B cell (primary cell): ENCODE results near the gene ARID4B. TPM values are rescaled to one million over a fixed set of nuclear protein-coding genes. Genes with fewer than 3 reads are reported as not detected.

ENCODE experiments used
- ATAC-seq: fragments of 200-7000 bp; cut with Tn5 transposase; one replicate; pipeline ENCODE4 v1.10.0; 2021; ENCODE audit warnings: low read depth, mild to moderate bottlenecking, moderate number of reproducible peaks, moderate library complexity
- CTCF ChIA-PET: fragments of 350-600 bp; sonication (Branson Sonifier 250); formaldehyde crosslinking; loops from one replicate; lab custom pipeline; 2021; ENCODE audit warnings: antibody characterized with exemption, inconsistent platforms; lab: Charles Lee
- POLR2A ChIA-PET: fragments of 350-600 bp; sonication (Branson Sonifier 250); formaldehyde crosslinking; loops from one replicate; lab custom pipeline; 2021; ENCODE audit warnings: antibody characterized with exemption; lab: Charles Lee
- DNase-seq: peaks from one replicate; pipeline ENCODE4 v3.0.0; 2013
- H2AFZ ChIP-seq: 2 replicates; pipeline ENCODE4 v1.6.1; 2012; ENCODE audit warnings: mild to moderate bottlenecking, low read depth, low read length; ENCODE audit not compliant: insufficient read depth, poor library complexity, severe bottlenecking
- H3K27ac ChIP-seq, 2 donors: 1 replicate in 1 of 2; 2 replicates in 1 of 2; pipeline ENCODE4 v1.5.1; 2012 to 2013; ENCODE audit warnings: low read length in 2 of 2, mild to moderate bottlenecking in 2 of 2, moderate library complexity in 1 of 2
- H3K27me3 ChIP-seq, 4 experiments: fragments of 200-600 bp in 1 of 4; sonication (generic) in 1 of 4; replicated peaks in 1 of 4; 1 replicate in 2 of 4; 2 replicates in 2 of 4; pipeline versions ENCODE4 v1.6.1 to v1.7.0; 2013 to 2016; ENCODE audit warnings: low read length in 3 of 4, mild to moderate bottlenecking in 2 of 4, mixed read lengths in 1 of 4, moderate library complexity in 1 of 4; ENCODE audit not compliant: insufficient read depth in 4 of 4, control insufficient read depth in 3 of 4; ENCODE audit errors: control extremely low read depth in 1 of 4
- H3K36me3 ChIP-seq, 2 experiments: replicated peaks in 1 of 2; 1 replicate in 1 of 2; 2 replicates in 1 of 2; pipeline versions ENCODE4 v1.6.1 to v1.7.1; 2013; ENCODE audit warnings: low read length in 1 of 2; ENCODE audit not compliant: insufficient read depth in 2 of 2, control insufficient read depth in 1 of 2; ENCODE audit errors: control extremely low read depth in 1 of 2, extremely low read depth in 1 of 2
- H3K4me1 ChIP-seq, 2 donors: fragments of 200-600 bp in 1 of 2; sonication (generic) in 1 of 2; 1 replicate in 1 of 2; 2 replicates in 1 of 2; pipeline versions ENCODE4 v1.5.1 to v1.6.1; 2013 to 2017; ENCODE audit warnings: low read length in 2 of 2; ENCODE audit not compliant: control insufficient read depth in 2 of 2, insufficient read depth in 2 of 2
- H3K4me2 ChIP-seq: replicated peaks from 2 replicates; pipeline ENCODE3; 2012; ENCODE audit warnings: mild to moderate bottlenecking, low read depth, low read length; ENCODE audit not compliant: poor library complexity, severe bottlenecking
- H3K4me3 ChIP-seq, 5 experiments: fragments of 200-600 bp in 1 of 5; sonication (generic) in 1 of 5; 1 replicate in 3 of 5; 2 replicates in 2 of 5; pipeline versions ENCODE4 v1.5.1 to v1.7.0; 2011 to 2016; ENCODE audit warnings: low read length in 4 of 5, mild to moderate bottlenecking in 4 of 5, low read depth in 2 of 5, control low read depth in 1 of 5, moderate library complexity in 1 of 5; ENCODE audit not compliant: insufficient read depth in 1 of 5; ENCODE audit errors: control extremely low read depth in 1 of 5, extremely low read depth in 1 of 5
- H3K79me2 ChIP-seq: fragments of 200-600 bp; sonication (generic); one replicate; pipeline ENCODE4 v1.6.0; 2016; ENCODE audit warnings: low read length; ENCODE audit not compliant: control insufficient read depth, insufficient read depth
- H3K9ac ChIP-seq: fragments of 200-600 bp; sonication (generic); 2 replicates; pipeline ENCODE4 v1.6.1; 2017; ENCODE audit warnings: mild to moderate bottlenecking, low read length, moderate library complexity
- H3K9me3 ChIP-seq, 3 donors: one replicate each; pipeline versions ENCODE4 v1.6.1 to v1.7.1; 2013; ENCODE audit warnings: low read length in 2 of 3; ENCODE audit not compliant: control insufficient read depth in 2 of 3, insufficient read depth in 1 of 3; ENCODE audit errors: control extremely low read depth in 1 of 3
- H4K20me1 ChIP-seq: 2 replicates; pipeline ENCODE4 v1.6.0; 2012; ENCODE audit warnings: mild to moderate bottlenecking, low read length; ENCODE audit not compliant: insufficient read depth, control insufficient read depth, poor library complexity, severe bottlenecking
- H3K27ac Mint-ChIP-seq: one replicate; pipeline ENCODE4 v1.8.0; 2021; ENCODE audit warnings: mixed read lengths
- H3K27me3 Mint-ChIP-seq: one replicate; pipeline ENCODE4 v1.8.0; 2021; ENCODE audit warnings: mixed read lengths
- H3K4me1 Mint-ChIP-seq: one replicate; pipeline ENCODE4 v1.8.0; 2021; ENCODE audit warnings: mixed read lengths
- H3K4me3 Mint-ChIP-seq: one replicate; pipeline ENCODE4 v1.8.0; 2021; ENCODE audit warnings: mixed read lengths
- H3K9me3 Mint-ChIP-seq: one replicate; pipeline ENCODE4 v1.8.0; 2022; ENCODE audit warnings: mixed read lengths; ENCODE audit not compliant: insufficient read depth
- EZH2 ChIP-seq: IDR thresholded peaks from 2 replicates; pipeline ENCODE4 v1.6.1; 2012; ENCODE audit warnings: borderline replicate concordance, low read depth, mild to moderate bottlenecking, moderate library complexity, low read length; ENCODE audit not compliant: insufficient read depth, poor library complexity, severe bottlenecking
- WGBS: methylation state at CpG from one replicate; pipeline ENCODE4 v1.1.5; 2013; ENCODE audit warnings: missing lambda C conversion rate; ENCODE audit not compliant: insufficient coverage; 5-methylcytosine and 5-hydroxymethylcytosine counted together
- intact Hi-C: fragments of 100-400 bp; cut with micrococcal nuclease; formaldehyde crosslinking; loops from one replicate; pipeline ENCODE4 v1.10.0; 2022
- polyA plus RNA-seq: library from polyadenylated mRNA; depleted of rRNA; stranded (reverse); fragments of >200 nt; gene quantifications from 2 replicates; pipeline ENCODE4 v1.2.3, GENCODE V29; 2012
- total RNA-seq, 2 donors: library from RNA; stranded (reverse); fragments of 120-200 nt in 1 of 2; gene quantifications; 1 replicate in 1 of 2; 2 replicates in 1 of 2; pipeline versions ENCODE4 v1.2.3 to v1.2.4, GENCODE V29; 2013 to 2022
- TF ChIP-seq, protein P1 (sequence below): fragments of 200-600 bp; IDR thresholded peaks from one replicate; pipeline ENCODE4 v1.8.0; 2022; ENCODE audit warnings: antibody characterized with exemption, mild to moderate bottlenecking

ARID4B gene
- total and polyA plus RNA-seq, 2 donors (not counting 1 experiment from before 2014, with no cell fraction given) = 13.2 to 110 TPM

DNA sequence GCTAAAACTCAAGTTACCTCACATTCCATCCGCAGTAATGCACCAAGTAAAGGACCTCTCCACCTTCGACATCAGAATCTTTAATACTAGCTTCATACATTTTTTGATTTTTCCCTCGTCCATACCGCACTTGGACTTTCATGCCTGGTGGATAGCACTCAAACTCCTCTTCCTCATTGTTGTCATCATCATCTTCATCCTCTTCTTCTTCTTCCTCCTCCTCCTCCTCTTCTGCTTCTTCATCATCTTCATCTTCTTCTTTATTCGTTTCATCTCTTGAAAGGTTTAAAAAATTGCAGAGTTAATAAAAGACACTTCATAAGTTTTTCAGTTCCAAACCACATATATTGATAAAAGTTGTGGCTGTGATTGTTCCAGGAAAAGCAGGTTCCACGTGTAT is 114.2 kb downstream of the ARID4B start:
- Mint-ChIP-seq H3K4me3 (no peak overlapping the region), H3K4me1 (no peaks in the 10 kb centered on the region), H3K27ac (no peak overlapping the region), H3K9me3 (no peaks in the 10 kb centered on the region), H3K27me3 (no peaks in the 10 kb centered on the region)
- Histone ChIP-seq H3K9ac (no peak overlapping the region), H2AFZ (no peak overlapping the region), H3K4me3 (no peak overlapping the region), H4K20me1 (no peaks in the 10 kb centered on the region), H3K4me2 (no peak overlapping the region), H3K79me2 (no peaks in the 10 kb centered on the region), H3K4me1 (no peaks in the 10 kb centered on the region), H3K36me3 (peaks cover 5 to 64% of the 10 kb centered on the region in 2 experiments), H3K9me3 (no peaks in the 10 kb centered on the region), H3K27ac (no peak overlapping the region), H3K27me3 (no peaks in the 10 kb centered on the region)
- no peak for DNase-seq
- 99% methylated on average over 4 of the region's 6 CpGs for WGBS
- CTCF ChIA-PET = interaction anchor here (1.4 kb wide), 1 partner anchor 202 kb away, joined by 4 read pairs; no protein-coding TSS in a partner anchor
- TF ChIP-seq EZH2 = no peak
- TF ChIP-seq, protein P1, sequence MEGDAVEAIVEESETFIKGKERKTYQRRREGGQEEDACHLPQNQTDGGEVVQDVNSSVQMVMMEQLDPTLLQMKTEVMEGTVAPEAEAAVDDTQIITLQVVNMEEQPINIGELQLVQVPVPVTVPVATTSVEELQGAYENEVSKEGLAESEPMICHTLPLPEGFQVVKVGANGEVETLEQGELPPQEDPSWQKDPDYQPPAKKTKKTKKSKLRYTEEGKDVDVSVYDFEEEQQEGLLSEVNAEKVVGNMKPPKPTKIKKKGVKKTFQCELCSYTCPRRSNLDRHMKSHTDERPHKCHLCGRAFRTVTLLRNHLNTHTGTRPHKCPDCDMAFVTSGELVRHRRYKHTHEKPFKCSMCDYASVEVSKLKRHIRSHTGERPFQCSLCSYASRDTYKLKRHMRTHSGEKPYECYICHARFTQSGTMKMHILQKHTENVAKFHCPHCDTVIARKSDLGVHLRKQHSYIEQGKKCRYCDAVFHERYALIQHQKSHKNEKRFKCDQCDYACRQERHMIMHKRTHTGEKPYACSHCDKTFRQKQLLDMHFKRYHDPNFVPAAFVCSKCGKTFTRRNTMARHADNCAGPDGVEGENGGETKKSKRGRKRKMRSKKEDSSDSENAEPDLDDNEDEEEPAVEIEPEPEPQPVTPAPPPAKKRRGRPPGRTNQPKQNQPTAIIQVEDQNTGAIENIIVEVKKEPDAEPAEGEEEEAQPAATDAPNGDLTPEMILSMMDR = no peak
- ATAC-seq = no peak
- intact Hi-C loops = no loop called here
- POLR2A ChIA-PET = no interaction called here

DNA sequence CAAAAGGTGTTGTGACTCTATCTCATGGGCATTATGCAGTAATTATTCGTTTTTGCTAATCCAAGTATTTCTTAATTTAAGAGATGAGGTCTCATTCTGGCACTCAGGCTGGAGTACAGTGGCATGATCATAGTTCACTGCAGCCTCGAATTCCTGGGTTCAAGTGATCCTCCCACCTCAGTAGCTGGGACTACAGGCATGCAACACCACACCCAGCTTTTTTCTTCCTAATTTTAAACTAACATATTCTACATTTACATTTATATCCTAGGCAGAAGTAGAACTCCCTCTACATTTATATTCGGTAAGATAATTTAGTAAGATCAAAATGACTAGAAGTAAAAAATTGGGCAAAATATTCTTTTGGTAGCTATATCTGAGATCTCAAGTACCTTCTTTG is 116.5 kb downstream of the ARID4B start:
- intact Hi-C loops = no loop called here
- Mint-ChIP-seq H3K4me1 (no peaks in the 10 kb centered on the region), H3K4me3 (no peak overlapping the region), H3K27ac (no peak overlapping the region), H3K9me3 (no peaks in the 10 kb centered on the region), H3K27me3 (no peaks in the 10 kb centered on the region)
- Histone ChIP-seq H3K4me3 (no peak overlapping the region), H3K4me2 (no peak overlapping the region), H3K27me3 (no peaks in the 10 kb centered on the region), H2AFZ (no peak overlapping the region), H3K4me1 (no peaks in the 10 kb centered on the region), H3K36me3 (peaks cover 5 to 73% of the 10 kb centered on the region in 2 experiments), H3K9me3 (no peaks in the 10 kb centered on the region), H3K79me2 (no peaks in the 10 kb centered on the region), H3K27ac (no peak overlapping the region), H3K9ac (no peak overlapping the region), H4K20me1 (no peaks in the 10 kb centered on the region)
- ChIA-PET CTCF (interaction anchor here (1.1 kb wide), 1 partner anchor 15 kb away, joined by 7 read pairs; no protein-coding TSS in a partner anchor), POLR2A (no interaction called here)
- no peak for ATAC-seq
- WGBS = 100% methylated on average over 1 of the region's 3 CpGs
- TF ChIP-seq EZH2 = no peak
- TF ChIP-seq, protein P1 = no peak
- no peak for DNase-seq
